PC-9 (cell line): ENCODE measurements around the gene RASAL2. TPM values are rescaled to one million over a fixed set of nuclear protein-coding genes. Genes with fewer than 3 reads are reported as not detected.

Experiments used
- BruUV-seq: library from RNA; stranded (reverse); fragments of 400-500 nt; replicated peaks from 2 replicates; lab custom pipeline; 2021; lab: Mats Ljungman, UMichigan
- CTCF ChIA-PET: fragments of 300-600 bp; sonication (Branson Sonifier 250); formaldehyde crosslinking; loops from one replicate; lab custom pipeline; 2022; ENCODE audit warnings: antibody characterized with exemption; lab: Charles Lee
- POLR2A ChIA-PET: fragments of 300-600 bp; sonication (Branson Sonifier 250); formaldehyde crosslinking; loops from one replicate; lab custom pipeline; 2022; ENCODE audit warnings: antibody characterized with exemption; ENCODE audit not compliant: unreplicated experiment; lab: Charles Lee
- DNase-seq, 2 experiments: peaks; one replicate each; pipeline versions ENCODE4 v3.0.0 to v3.0.0-alpha.2; 2015 to 2022; ENCODE audit warnings: mixed read lengths in 1 of 2
- H2AFZ ChIP-seq: fragments of 200-600 bp; sonication (generic); 2 replicates; pipeline ENCODE4 v1.8.1; 2017; ENCODE audit warnings: antibody characterized with exemption
- H3F3A ChIP-seq: fragments of 200-600 bp; sonication (generic); 2 replicates; pipeline ENCODE4 v1.8.1; 2017; ENCODE audit warnings: antibody characterized with exemption, mild to moderate bottlenecking, low read depth; ENCODE audit not compliant: insufficient read depth
- H3K27ac ChIP-seq: fragments of 200-600 bp; sonication (generic); 2 replicates; pipeline ENCODE4 v1.6.1; 2016; ENCODE audit warnings: mixed run types
- H3K27me3 ChIP-seq: fragments of 200-600 bp; sonication (generic); 2 replicates; pipeline ENCODE4 v1.6.1; 2016; ENCODE audit warnings: low read depth, mixed run types; ENCODE audit not compliant: insufficient read depth
- H3K36me3 ChIP-seq: fragments of 200-600 bp; sonication (generic); 2 replicates; pipeline ENCODE4 v1.6.1; 2016; ENCODE audit warnings: low read depth, mixed run types
- H3K4me1 ChIP-seq: fragments of 200-600 bp; sonication (generic); replicated peaks from 2 replicates; pipeline ENCODE4 v1.6.1; 2016; ENCODE audit warnings: mixed run types; ENCODE audit not compliant: insufficient read depth
- H3K4me2 ChIP-seq: fragments of 200-600 bp; sonication (generic); 2 replicates; pipeline ENCODE4 v1.6.1; 2017; ENCODE audit warnings: mixed run types
- H3K4me3 ChIP-seq: fragments of 200-600 bp; sonication (generic); 2 replicates; pipeline ENCODE4 v1.6.1; 2016; ENCODE audit warnings: mixed run types
- H3K79me2 ChIP-seq: fragments of 200-600 bp; sonication (generic); 2 replicates; pipeline ENCODE4 v1.6.1; 2017; ENCODE audit warnings: low read depth, mixed run types
- H3K9me2 ChIP-seq: fragments of 200-600 bp; sonication (generic); 2 replicates; pipeline ENCODE4 v1.8.1; 2017; ENCODE audit warnings: mild to moderate bottlenecking; ENCODE audit not compliant: insufficient read depth
- H3K9me3 ChIP-seq: fragments of 200-600 bp; sonication (generic); 2 replicates; pipeline ENCODE4 v1.8.1; 2016; ENCODE audit warnings: low read depth; ENCODE audit not compliant: insufficient read depth
- H4K20me1 ChIP-seq: fragments of 200-600 bp; sonication (generic); 2 replicates; pipeline ENCODE4 v1.8.1; 2017; ENCODE audit not compliant: insufficient read depth
- EZH2 ChIP-seq: fragments of 200-600 bp; sonication (generic); IDR thresholded peaks from 2 replicates; pipeline ENCODE4 v1.8.0; 2017; ENCODE audit warnings: antibody characterized with exemption, low read depth
- intact Hi-C: fragments of 100-400 bp; cut with micrococcal nuclease; formaldehyde crosslinking; loops from one replicate; pipeline ENCODE4 v1.10.0; 2022; ENCODE audit not compliant: unreplicated experiment
- total RNA-seq: library from RNA; stranded (reverse); gene quantifications from 2 replicates; pipeline ENCODE4 v1.2.3, GENCODE V29; 2021
- TF ChIP-seq, protein P1 (sequence below): fragments of 200-600 bp; sonication (generic); conservative IDR thresholded peaks from 2 replicates; pipeline ENCODE4 v1.6.1; 2017; ENCODE audit warnings: mixed run types, antibody characterized with exemption, mild to moderate bottlenecking, moderate library complexity

The RASAL2 gene
- total RNA-seq, 1 experiment from 2014 or later: 54.1 TPM

DNA sequence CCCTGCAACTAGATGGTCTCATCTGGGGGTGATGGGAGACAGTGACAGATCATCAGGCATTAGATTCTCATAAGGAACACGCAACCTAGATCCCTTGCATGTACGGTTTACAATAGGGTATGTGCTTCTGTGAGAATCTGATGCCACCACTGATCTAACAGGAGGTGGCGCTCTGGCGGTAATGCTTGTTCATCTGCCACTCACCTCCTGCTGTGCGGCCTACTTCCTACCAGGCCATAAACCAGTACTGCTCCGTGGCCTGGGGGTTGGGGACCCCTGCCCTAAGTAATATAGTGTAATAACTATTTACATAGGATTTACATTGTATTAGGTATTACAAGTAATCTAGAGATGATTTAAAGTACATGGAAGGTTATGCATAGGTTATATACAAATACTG is 267.9 kb downstream of the RASAL2 start:
- H3K27ac ChIP-seq: no peak overlapping the region
- ChIA-PET CTCF (interaction anchor here (0.7 kb wide), 1 partner anchor 650 kb away, joined by 4 read pairs; no protein-coding TSS in a partner anchor), POLR2A (no interaction called here)
- no peak overlapping the region for H3K4me3 ChIP-seq
- peaks cover 10% of the 10 kb centered on the region for H3K79me2 ChIP-seq
- H3K9me3 ChIP-seq: no peaks in the 10 kb centered on the region
- H3K36me3 ChIP-seq: no peaks in the 10 kb centered on the region
- H3K9me2 ChIP-seq: no peaks in the 10 kb centered on the region
- no peak for DNase-seq
- H2AFZ ChIP-seq: no peak overlapping the region
- H3K27me3 ChIP-seq: no peaks in the 10 kb centered on the region
- no TSS peak for BruUV-seq
- intact Hi-C loops: no loop called here
- no peaks in the 10 kb centered on the region; the same call in 1 of the 2 replicates for H3K4me1 ChIP-seq
- no peak for TF ChIP-seq EZH2
- TF ChIP-seq, protein P1, sequence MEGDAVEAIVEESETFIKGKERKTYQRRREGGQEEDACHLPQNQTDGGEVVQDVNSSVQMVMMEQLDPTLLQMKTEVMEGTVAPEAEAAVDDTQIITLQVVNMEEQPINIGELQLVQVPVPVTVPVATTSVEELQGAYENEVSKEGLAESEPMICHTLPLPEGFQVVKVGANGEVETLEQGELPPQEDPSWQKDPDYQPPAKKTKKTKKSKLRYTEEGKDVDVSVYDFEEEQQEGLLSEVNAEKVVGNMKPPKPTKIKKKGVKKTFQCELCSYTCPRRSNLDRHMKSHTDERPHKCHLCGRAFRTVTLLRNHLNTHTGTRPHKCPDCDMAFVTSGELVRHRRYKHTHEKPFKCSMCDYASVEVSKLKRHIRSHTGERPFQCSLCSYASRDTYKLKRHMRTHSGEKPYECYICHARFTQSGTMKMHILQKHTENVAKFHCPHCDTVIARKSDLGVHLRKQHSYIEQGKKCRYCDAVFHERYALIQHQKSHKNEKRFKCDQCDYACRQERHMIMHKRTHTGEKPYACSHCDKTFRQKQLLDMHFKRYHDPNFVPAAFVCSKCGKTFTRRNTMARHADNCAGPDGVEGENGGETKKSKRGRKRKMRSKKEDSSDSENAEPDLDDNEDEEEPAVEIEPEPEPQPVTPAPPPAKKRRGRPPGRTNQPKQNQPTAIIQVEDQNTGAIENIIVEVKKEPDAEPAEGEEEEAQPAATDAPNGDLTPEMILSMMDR: no peak
- no peak overlapping the region for H3K4me2 ChIP-seq
- H4K20me1 ChIP-seq: no peaks in the 10 kb centered on the region; the same call in 1 of the 2 replicates
- no peaks in the 10 kb centered on the region for H3F3A ChIP-seq

DNA sequence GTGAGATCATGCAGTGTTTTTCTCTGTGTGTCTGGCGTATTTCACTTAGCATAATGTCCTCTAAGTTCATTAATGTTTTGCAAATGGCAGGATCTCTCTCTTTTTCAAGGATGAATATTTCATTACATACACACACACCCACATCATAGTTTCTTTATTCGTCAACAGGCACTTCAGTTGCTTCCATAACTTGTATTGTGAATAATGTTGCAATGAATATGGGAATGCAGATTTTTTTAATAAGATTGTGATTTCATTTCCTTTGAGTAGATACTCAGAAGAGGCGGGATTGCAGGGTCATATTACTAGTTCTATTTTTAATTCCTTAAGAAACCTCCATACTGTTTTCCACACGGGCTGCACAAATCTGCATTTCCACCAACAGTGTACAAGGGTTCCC is 268.8 kb downstream of the RASAL2 start:
- Histone ChIP-seq H3K9me2 (no peaks in the 10 kb centered on the region), H3K4me3 (no peak overlapping the region), H3F3A (no peaks in the 10 kb centered on the region), H3K79me2 (peaks cover 10% of the 10 kb centered on the region), H3K36me3 (no peaks in the 10 kb centered on the region), H3K4me1 (no peaks in the 10 kb centered on the region; the same call in 1 of the 2 replicates), H2AFZ (no peak overlapping the region), H3K27ac (no peak overlapping the region), H3K9me3 (no peaks in the 10 kb centered on the region), H3K27me3 (no peaks in the 10 kb centered on the region), H4K20me1 (no peaks in the 10 kb centered on the region; the same call in 1 of the 2 replicates), H3K4me2 (no peak overlapping the region)
- DNase-seq: no peak
- TF ChIP-seq, protein P1: no peak
- TF ChIP-seq EZH2: no peak
- ChIA-PET POLR2A (no interaction called here), CTCF (interaction anchor here (0.7 kb wide), 1 partner anchor 649 kb away, joined by 4 read pairs; no protein-coding TSS in a partner anchor)
- BruUV-seq: no TSS peak
- intact Hi-C loops: no loop called here

DNA sequence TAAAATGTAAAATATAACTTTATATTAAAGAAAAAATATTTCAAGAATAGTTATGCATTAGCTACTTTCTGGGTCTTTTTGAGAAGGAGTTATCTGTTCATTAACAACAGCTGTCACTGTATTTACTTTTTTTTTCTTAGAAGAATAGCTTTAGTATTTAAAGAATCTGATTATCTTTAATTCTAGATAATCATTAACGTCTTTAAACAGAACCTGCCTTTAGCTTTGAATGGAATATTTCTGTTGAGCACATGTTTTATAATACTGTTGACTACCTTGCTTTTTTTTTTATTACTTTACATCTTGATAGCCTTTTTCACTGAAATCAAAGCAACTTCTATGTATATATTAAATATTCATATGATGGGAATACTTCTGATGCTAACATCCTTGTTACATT is 270.9 kb downstream of the RASAL2 start:
- CTCF ChIA-PET: no interaction called here
- H2AFZ ChIP-seq: no peak overlapping the region
- BruUV-seq: no TSS peak

More for the DNA sequence above, 270.9 kb downstream of the RASAL2 start:
- no peak for DNase-seq
- H4K20me1 ChIP-seq: no peaks in the 10 kb centered on the region; the same call in 1 of the 2 replicates
- no peaks in the 10 kb centered on the region; the same call in 1 of the 2 replicates for H3K4me1 ChIP-seq
- POLR2A ChIA-PET: interaction anchor here (0.6 to 0.7 kb wide), 2 partner anchors 80 to 1523 kb away, joined by 5 to 6 read pairs; no protein-coding TSS in a partner anchor
- no peak overlapping the region for H3K4me2 ChIP-seq
- no peaks in the 10 kb centered on the region for H3K27me3 ChIP-seq
- H3K27ac ChIP-seq: no peak overlapping the region
- TF ChIP-seq, protein P1: no peak
- TF ChIP-seq EZH2: no peak
- no peaks in the 10 kb centered on the region for H3K9me2 ChIP-seq
- no peaks in the 10 kb centered on the region for H3K36me3 ChIP-seq
- peaks cover 10% of the 10 kb centered on the region for H3K79me2 ChIP-seq
- no peaks in the 10 kb centered on the region for H3K9me3 ChIP-seq
- intact Hi-C loops: no loop called here
- H3K4me3 ChIP-seq: no peak overlapping the region
- H3F3A ChIP-seq: no peaks in the 10 kb centered on the region
